H1 (cell line): ENCODE measurements around the gene NHLH1. TPM values are rescaled to one million over a fixed set of nuclear protein-coding genes. Genes with fewer than 3 reads are reported as not detected.
A peak's percentile ranks its signal among the peaks of the same experiment; 100 is the strongest.

Experiments
- CTCF ChIA-PET: fragments of 300-600 bp; sonication (Branson Sonifier 250); formaldehyde crosslinking; loops from one replicate; lab custom pipeline; 2021; ENCODE audit not compliant: partially characterized antibody; lab: Charles Lee
- POLR2A ChIA-PET: fragments of 300-600 bp; sonication (Branson Sonifier 250); formaldehyde crosslinking; loops from one replicate; lab custom pipeline; 2021; ENCODE audit warnings: inconsistent platforms; ENCODE audit not compliant: partially characterized antibody; lab: Charles Lee
- DNase-seq, 2 experiments: peaks; one replicate each; pipeline versions ENCODE4 v3.0.0 to v3.0.0-alpha.2; 2010 to 2022; ENCODE audit warnings: low spot score in 2 of 2, low read depth in 1 of 2, mixed read lengths in 1 of 2
- FAIRE-seq: peaks from 2 replicates; lab custom pipeline; 2011; peaks lifted over from hg19 to GRCh38; lab: Jason Lieb, UNC
- H2AFZ ChIP-seq: 2 replicates; pipeline ENCODE4 v1.8.1; 2012; ENCODE audit warnings: low read length, inconsistent platforms
- H2AK5ac ChIP-seq: 2 replicates; pipeline ENCODE4 v1.6.1; 2013; ENCODE audit warnings: low read depth, low read length
- H2BK120ac ChIP-seq: replicated peaks from 2 replicates; pipeline ENCODE3; 2013; ENCODE audit warnings: low read depth, low read length, inconsistent platforms
- H2BK12ac ChIP-seq: 2 replicates; pipeline ENCODE4 v1.6.1; 2013; ENCODE audit warnings: low read depth, low read length
- H2BK15ac ChIP-seq: 2 replicates; pipeline ENCODE4 v1.6.1; 2013; ENCODE audit warnings: low read length
- H2BK20ac ChIP-seq: 2 replicates; pipeline ENCODE4 v1.6.1; 2013; ENCODE audit warnings: low read length
- H2BK5ac ChIP-seq: 2 replicates; pipeline ENCODE4 v1.6.1; 2013; ENCODE audit warnings: low read depth, low read length
- H3K14ac ChIP-seq: 2 replicates; pipeline ENCODE4 v1.6.1; 2013; ENCODE audit warnings: inconsistent platforms; ENCODE audit not compliant: insufficient read length
- H3K18ac ChIP-seq: 2 replicates; pipeline ENCODE4 v1.6.1; 2013; ENCODE audit warnings: low read length; ENCODE audit errors: extremely low read depth
- H3K23ac ChIP-seq: 2 replicates; pipeline ENCODE4 v1.6.1; 2013; ENCODE audit warnings: inconsistent platforms; ENCODE audit not compliant: insufficient read length
- H3K23me2 ChIP-seq: 2 replicates; pipeline ENCODE4 v1.6.1; 2013; ENCODE audit warnings: low read depth, low read length
- H3K27ac ChIP-seq: 2 replicates; pipeline ENCODE4 v1.6.1; 2011; ENCODE audit warnings: low read depth, low read length, inconsistent platforms
- H3K27me3 ChIP-seq, 4 experiments: replicated peaks in 1 of 4; 1 replicate in 1 of 4; 2 replicates in 3 of 4; pipeline versions ENCODE4 v1.6.1 to v1.8.1; 2011 to 2013; ENCODE audit warnings: low read length in 3 of 4, mild to moderate bottlenecking in 3 of 4, inconsistent platforms in 2 of 4, mixed read lengths in 2 of 4, moderate library complexity in 1 of 4; ENCODE audit not compliant: control insufficient read depth in 3 of 4, insufficient read depth in 3 of 4; ENCODE audit errors: extremely low read depth in 1 of 4
- H3K36me3 ChIP-seq, 4 experiments: 2 replicates each; pipeline versions ENCODE4 v1.6.1 to v1.8.1; 2011 to 2013; ENCODE audit warnings: mild to moderate bottlenecking in 4 of 4, low read length in 3 of 4, moderate library complexity in 2 of 4, control low read depth in 1 of 4, inconsistent platforms in 1 of 4; ENCODE audit not compliant: insufficient read depth in 4 of 4, control insufficient read depth in 2 of 4
- H3K4ac ChIP-seq: replicated peaks from 2 replicates; pipeline ENCODE3; 2013; ENCODE audit warnings: low read length, low read depth, mixed read lengths, inconsistent platforms; ENCODE audit not compliant: insufficient read length
- H3K4me1 ChIP-seq, 4 experiments: replicated peaks in 1 of 4; 1 replicate in 1 of 4; 2 replicates in 3 of 4; pipeline versions ENCODE4 v1.6.1 to v1.8.1; 2011 to 2013; ENCODE audit warnings: low read length in 3 of 4, inconsistent platforms in 2 of 4, mixed read lengths in 1 of 4; ENCODE audit not compliant: insufficient read depth in 4 of 4, control insufficient read depth in 3 of 4
- H3K4me2 ChIP-seq, 2 experiments: 2 replicates each; pipeline versions ENCODE4 v1.6.1 to v1.8.1; 2011 to 2013; ENCODE audit warnings: low read depth in 2 of 2, low read length in 2 of 2, control low read depth in 1 of 2, inconsistent platforms in 1 of 2, mild to moderate bottlenecking in 1 of 2; ENCODE audit not compliant: insufficient read depth in 1 of 2
- H3K4me3 ChIP-seq, 4 experiments: fragments of 200-600, 300-600 bp in 1 of 4; sonication (generic), shearing (Covaris generic), sonication (Bioruptor Twin) in 1 of 4; 2 replicates each; pipeline versions ENCODE4 v1.5.1 to v1.8.1; 2011 to 2016; ENCODE audit warnings: low read length in 4 of 4, low read depth in 3 of 4, control low read depth in 2 of 4, inconsistent platforms in 2 of 4, mild to moderate bottlenecking in 2 of 4, mixed read lengths in 1 of 4, moderate library complexity in 1 of 4; ENCODE audit not compliant: insufficient read depth in 2 of 4; ENCODE audit errors: extremely low read depth in 1 of 4
- H3K56ac ChIP-seq: replicated peaks from 2 replicates; pipeline ENCODE3; 2013; ENCODE audit warnings: low read depth, mild to moderate bottlenecking, mixed read lengths, low read length, inconsistent platforms; ENCODE audit not compliant: insufficient read length
- H3K79me1 ChIP-seq: 2 replicates; pipeline ENCODE4 v1.6.1; 2013; ENCODE audit warnings: low read depth, low read length, control low read depth
- H3K79me2 ChIP-seq, 2 experiments: 2 replicates each; pipeline versions ENCODE4 v1.6.1 to v1.8.1; 2012 to 2013; ENCODE audit warnings: low read length in 2 of 2, mild to moderate bottlenecking in 2 of 2, inconsistent platforms in 1 of 2; ENCODE audit not compliant: insufficient read depth in 2 of 2, control insufficient read depth in 1 of 2
- H3K9ac ChIP-seq, 4 experiments: replicated peaks in 1 of 4; 1 replicate in 1 of 4; 2 replicates in 3 of 4; pipeline versions ENCODE4 v1.6.1 to v1.8.1; 2011 to 2013; ENCODE audit warnings: low read depth in 3 of 4, low read length in 3 of 4, control low read depth in 2 of 4, mild to moderate bottlenecking in 2 of 4, moderate library complexity in 2 of 4, inconsistent platforms in 1 of 4; ENCODE audit errors: extremely low read depth in 1 of 4
- H3K9me3 ChIP-seq, 2 experiments: 2 replicates each; pipeline versions ENCODE4 v1.6.1 to v1.8.1; 2012 to 2013; ENCODE audit warnings: mild to moderate bottlenecking in 2 of 2, moderate library complexity in 2 of 2, control low read depth in 1 of 2, inconsistent platforms in 1 of 2, low read depth in 1 of 2, low read length in 1 of 2, mixed read lengths in 1 of 2; ENCODE audit not compliant: insufficient read depth in 2 of 2
- H4K20me1 ChIP-seq, 2 experiments: replicated peaks in 1 of 2; 2 replicates each; pipeline versions ENCODE3 to v1.8.1; 2011 to 2013; ENCODE audit warnings: inconsistent platforms in 2 of 2, low read length in 2 of 2, mild to moderate bottlenecking in 1 of 2; ENCODE audit not compliant: insufficient read depth in 2 of 2, control insufficient read depth in 1 of 2
- H4K5ac ChIP-seq: 2 replicates; pipeline ENCODE4 v1.6.1; 2013; ENCODE audit warnings: low read length, low read depth, mixed read lengths, inconsistent platforms; ENCODE audit not compliant: insufficient read length
- H4K8ac ChIP-seq: 2 replicates; pipeline ENCODE4 v1.8.0; 2013; ENCODE audit warnings: mild to moderate bottlenecking, moderate library complexity, low read length, inconsistent platforms; ENCODE audit not compliant: insufficient read depth; ENCODE audit errors: extremely low read depth
- H4K91ac ChIP-seq: replicated peaks from 2 replicates; pipeline ENCODE3; 2013; ENCODE audit warnings: low read length, mixed read lengths, inconsistent platforms; ENCODE audit not compliant: insufficient read length
- BACH1 ChIP-seq: IDR thresholded peaks from 2 replicates; pipeline ENCODE4 v1.6.1; 2012; ENCODE audit warnings: low read length, improper control_type of control experiment
- CEBPB ChIP-seq: IDR thresholded peaks from 2 replicates; pipeline ENCODE4 v1.6.1; 2012; ENCODE audit warnings: low read depth, low read length
- CHD1 ChIP-seq: IDR thresholded peaks from 2 replicates; pipeline ENCODE4 v1.6.1; 2012; ENCODE audit warnings: low read depth, low read length, improper control_type of control experiment
- CHD2 ChIP-seq: IDR thresholded peaks from 2 replicates; pipeline ENCODE4 v1.6.1; 2012; ENCODE audit warnings: low read length, improper control_type of control experiment
- EZH2 ChIP-seq: fragments of 200-600 bp; sonication (generic); IDR thresholded peaks from 2 replicates; pipeline ENCODE4 v1.7.1; 2012; ENCODE audit warnings: low read depth, mild to moderate bottlenecking, moderate library complexity, low read length, inconsistent platforms; ENCODE audit not compliant: severe bottlenecking
- KDM5A ChIP-seq: fragments of 200-600 bp; IDR thresholded peaks from 2 replicates; pipeline ENCODE4 v1.7.1; 2012; ENCODE audit warnings: mild to moderate bottlenecking, low read length, inconsistent platforms, mixed read lengths
- NANOG ChIP-seq: IDR thresholded peaks from 2 replicates; pipeline ENCODE4 v1.6.1; 2011; ENCODE audit warnings: low read length, low read depth, mild to moderate bottlenecking, inconsistent platforms; ENCODE audit not compliant: insufficient read depth, poor library complexity, severe bottlenecking
- RBBP5 ChIP-seq: IDR thresholded peaks from 2 replicates; pipeline ENCODE4 v1.7.1; 2012; ENCODE audit warnings: low read depth, mild to moderate bottlenecking, inconsistent platforms, low read length, moderate library complexity, borderline replicate concordance
- RXRA ChIP-seq: IDR thresholded peaks from 2 replicates; pipeline ENCODE4 v1.6.1; 2011; ENCODE audit warnings: low read depth, mild to moderate bottlenecking, low read length, moderate library complexity; ENCODE audit not compliant: insufficient read depth
- SIRT6 ChIP-seq: IDR thresholded peaks from one replicate; pipeline ENCODE4 v1.7.1; 2012; ENCODE audit warnings: low read length, inconsistent platforms
- SIX5 ChIP-seq: IDR thresholded peaks from 2 replicates; pipeline ENCODE4 v1.6.1; 2011; ENCODE audit warnings: mild to moderate bottlenecking, low read depth, low read length
- SP1 ChIP-seq: IDR thresholded peaks from 2 replicates; pipeline ENCODE4 v1.6.1; 2011; ENCODE audit warnings: low read depth, low read length
- WGBS, 2 experiments: shearing (Covaris generic) in 1 of 2; methylation state at CpG; one replicate each; pipeline versions ENCODE4 v1.1.6 to v1.1.7; 2013 to 2015; ENCODE audit warnings: low lambda C conversion rate in 2 of 2, mixed read lengths in 2 of 2, inconsistent platforms in 1 of 2, low coverage in 1 of 2, missing lambda C conversion rate in 1 of 2; ENCODE audit not compliant: insufficient replicate concordance in 2 of 2, insufficient coverage in 1 of 2, insufficient read length in 1 of 2; ENCODE audit errors: extremely low coverage in 1 of 2, missing lambda C conversion rate in 1 of 2; 5-methylcytosine and 5-hydroxymethylcytosine counted together
- polyA plus RNA-seq, 7 experiments: library from polyadenylated mRNA; depleted of rRNA in 3 of 7; stranded (reverse) in 5 of 7; unstranded in 2 of 7; fragments of >200 nt in 5 of 7; fragments of 200-250 nt in 2 of 7; gene quantifications; 1 replicate in 5 of 7; 2 replicates in 1 of 7; 4 replicates in 1 of 7; pipeline versions ENCODE4 v1.2.1 to v1.2.3, GENCODE V29; 2011 to 2013; ENCODE audit warnings: missing spikeins in 2 of 7, mixed read lengths in 2 of 7
- total RNA-seq: library from RNA; stranded (reverse); fragmentation: NEBNext Ultra II Directional; extraction: Animal tissue kit (Norgen Biotek cat#: 25700); gene quantifications from 2 replicates; pipeline ENCODE4 v1.2.1, GENCODE V29; 2021

The NHLH1 gene
- total and polyA plus RNA-seq, 2 of the 8 experiments (the other 6 are each of a cell fraction or from before 2014, with no cell fraction given): 0.39 to 0.91 TPM

GRCh38 chr1:160400646-160401486 is 34.0 kb downstream of the NHLH1 start:
- Histone ChIP-seq H3K4me3 (peak overlapping the region; percentile 74 to 91 (median 90)), H3K79me1 (peaks cover 16% of the 10 kb centered on the region), H3K56ac (peak overlapping the region; percentile 73), H3K9ac (peak overlapping the region; percentile 80 to 94 (median 88)), H3K23me2 (peaks cover 10% of the 10 kb centered on the region), H3K27me3 (no peaks in the 10 kb centered on the region; a peak in 1 of 7 replicates), H3K23ac (no peak overlapping the region), H3K18ac (peak overlapping the region; percentile 97), H3K4me2 (peak overlapping the region; percentile 98), H3K36me3 (no peaks in the 10 kb centered on the region), H2BK20ac (0 out of 2 replicates have a peak overlapping the region, but pooled peaks have one; percentile 15), H3K14ac (peak overlapping the region; percentile 82), H3K79me2 (peaks cover 21 to 49% of the 10 kb centered on the region in 2 experiments), H3K9me3 (no peaks in the 10 kb centered on the region), H2BK120ac (no peak overlapping the region), H2BK5ac (no peak overlapping the region), H2AFZ (no peak overlapping the region), H3K4ac (peak overlapping the region; percentile 57), H3K27ac (peak overlapping the region; percentile 70), H4K8ac (peak overlapping the region; percentile 41), H2AK5ac (peak overlapping the region; percentile 98; the same call in 1 of the 2 replicates), H2BK15ac (peak overlapping the region; percentile 93; the same call in 1 of the 2 replicates), H4K91ac (peak overlapping the region; percentile 90), H4K5ac (peak overlapping the region; percentile 67), H4K20me1 (peaks cover 0 to 10% of the 10 kb centered on the region in 2 experiments), H3K4me1 (peaks cover 10 to 35% (median 23%) of the 10 kb centered on the region in 4 experiments), H2BK12ac (no peak overlapping the region)
- FAIRE-seq: no peak
- ChIA-PET POLR2A (interaction anchor here (0.6 to 2.1 kb wide), 11 partner anchors 8 to 232 kb away, joined by 3 to 9 read pairs (median 4); no protein-coding TSS in a partner anchor), CTCF (interaction anchor here (0.7 to 1.2 kb wide), 2 partner anchors 9 to 29 kb away, joined by 3 read pairs; no protein-coding TSS in a partner anchor)
- WGBS, 2 experiments: 2% methylated on average over 40 of the region's 55 CpGs; no CpG with 5 or more reads in 1 of the 2 experiments
- DNase-seq: peak in 1 of 2 experiments; percentile 75
- no peak for TF ChIP-seq BACH1
- TF ChIP-seq SP1: no peak
- no peak for TF ChIP-seq CEBPB
- TF ChIP-seq SIX5: no peak
- TF ChIP-seq EZH2: no peak
- TF ChIP-seq CHD1: no peak
- 0 out of 2 replicates have a peak, but pooled peaks have one; percentile 32 for TF ChIP-seq RBBP5
- no peak for TF ChIP-seq CHD2
- no peak for TF ChIP-seq RXRA
- no peak for TF ChIP-seq KDM5A
- TF ChIP-seq SIRT6: no peak
- no peak for TF ChIP-seq NANOG
